A549 (cell line): Measurements from ENCODE around the gene MBNL2. TPM values are rescaled to one million over a fixed set of nuclear protein-coding genes. Genes with fewer than 3 reads are reported as not detected.

Experiments used
- ATAC-seq, 2 experiments: fragments of 200-7000 bp in 1 of 2; fragments of >200 bp in 1 of 2; cut with Nextera tagmentation in 1 of 2; cut with Tn5 transposase in 1 of 2; 3 replicates each; pipeline versions ENCODE4 v1.8.0 to v1.9.1; 2018 to 2020; ENCODE audit warnings: mild to moderate bottlenecking in 1 of 2, moderate library complexity in 1 of 2
- CTCF ChIA-PET: fragments of 300-600 bp; sonication (Branson Sonifier 250); formaldehyde crosslinking; extraction: SDS; loops from one replicate; lab custom pipeline; 2021; ENCODE audit warnings: antibody characterized with exemption, inconsistent platforms; lab: Yijun Ruan, JAX
- POLR2A ChIA-PET: fragments of 350-600 bp; formaldehyde crosslinking; extraction: SDS; loops from one replicate; lab custom pipeline; 2021; ENCODE audit warnings: antibody characterized with exemption, inconsistent platforms; lab: Yijun Ruan, JAX
- DNase-seq, 2 experiments: peaks; one replicate each; pipeline versions ENCODE4 v3.0.0 to v3.0.0-alpha.2; 2011 to 2016; ENCODE audit warnings: low read depth in 1 of 2, low spot score in 1 of 2
- FAIRE-seq: peaks from 2 replicates; lab custom pipeline; 2011; peaks lifted over from hg19 to GRCh38; lab: Jason Lieb, UNC
- H3K27ac ChIP-seq, 2 experiments: fragments of >200 bp; sonication (Bioruptor Twin); formaldehyde crosslinking; 3 replicates each; pipeline ENCODE4 v1.5.1; 2016 to 2017
- H3K4me1 ChIP-seq: fragments of >200 bp; sonication (Bioruptor Twin); formaldehyde crosslinking; 3 replicates; pipeline ENCODE4 v1.6.1; 2016
- H3K4me2 ChIP-seq: fragments of >200 bp; sonication (Bioruptor Twin); formaldehyde crosslinking; 3 replicates; pipeline ENCODE4 v1.6.1; 2016
- H3K4me3 ChIP-seq: fragments of >200 bp; sonication (Bioruptor Twin); formaldehyde crosslinking; 3 replicates; pipeline ENCODE4 v1.5.1; 2016
- H3K9me3 ChIP-seq: fragments of >200 bp; sonication (Bioruptor Twin); formaldehyde crosslinking; 3 replicates; pipeline ENCODE4 v1.6.1; 2016
- EHMT2 ChIP-seq: fragments of 200-600 bp; sonication (generic); IDR thresholded peaks from 2 replicates; pipeline ENCODE4 v1.6.1; 2016; ENCODE audit warnings: antibody characterized with exemption, low read depth, mild to moderate bottlenecking, moderate library complexity
- EP300 ChIP-seq, 2 experiments: fragments of >200 bp; sonication (Bioruptor Twin); formaldehyde crosslinking; IDR thresholded peaks; 2 replicates in 1 of 2; 3 replicates in 1 of 2; pipeline ENCODE4 v1.6.1; 2016 to 2017
- ESRRA ChIP-seq: fragments of 150-350 bp; IDR thresholded peaks from 2 replicates; pipeline ENCODE4 v1.6.1; 2014; ENCODE audit warnings: mild to moderate bottlenecking, low read length, borderline replicate concordance
- FOSB ChIP-seq: fragments of 250-450 bp; sonication (Bioruptor Pico); IDR thresholded peaks from 2 replicates; pipeline ENCODE4 v1.5.0; 2020; ENCODE audit warnings: mild to moderate bottlenecking, moderate library complexity
- FOXS1 ChIP-seq: fragments of 250-450 bp; sonication (Bioruptor Pico); IDR thresholded peaks from 2 replicates; pipeline ENCODE4 v1.5.0; 2020; ENCODE audit warnings: mild to moderate bottlenecking, moderate library complexity
- HMGXB4 ChIP-seq: fragments of 250-450 bp; sonication (Bioruptor Pico); IDR thresholded peaks from 2 replicates; pipeline ENCODE4 v1.5.0; 2021; ENCODE audit warnings: mild to moderate bottlenecking, moderate library complexity, borderline replicate concordance
- HOXB13 ChIP-seq: fragments of 250-450 bp; sonication (Bioruptor Pico); IDR thresholded peaks from 2 replicates; pipeline ENCODE4 v1.5.0; 2020; ENCODE audit warnings: low read depth, mild to moderate bottlenecking, moderate library complexity
- JUNB ChIP-seq: fragments of >200 bp; sonication (Bioruptor Twin); formaldehyde crosslinking; IDR thresholded peaks from 2 replicates; pipeline ENCODE4 v1.6.1; 2016
- KDM5A ChIP-seq: fragments of 200-600 bp; sonication (generic); IDR thresholded peaks from 2 replicates; pipeline ENCODE4 v1.6.1; 2016; ENCODE audit warnings: antibody characterized with exemption, mild to moderate bottlenecking
- MAFK ChIP-seq: fragments of 450-650 bp; IDR thresholded peaks from 2 replicates; pipeline ENCODE4 v1.6.1; 2014; ENCODE audit not compliant: partially characterized antibody
- MAZ ChIP-seq: fragments of 150-350 bp; IDR thresholded peaks from 2 replicates; pipeline ENCODE4 v1.6.1; 2014; ENCODE audit warnings: antibody characterized with exemption, low read depth, low read length, borderline replicate concordance
- POLR2A ChIP-seq: IDR thresholded peaks from 2 replicates; pipeline ENCODE4 v1.6.1; 2012; ENCODE audit warnings: mild to moderate bottlenecking, low read length
- POLR2AphosphoS2 ChIP-seq: conservative IDR thresholded peaks from 2 replicates; pipeline ENCODE4 v1.6.1; 2012; ENCODE audit warnings: low read length, improper control_type of control experiment, inconsistent platforms
- RARB ChIP-seq: fragments of 250-450 bp; sonication (Bioruptor Pico); IDR thresholded peaks from 2 replicates; pipeline ENCODE4 v1.8.0; 2021; ENCODE audit warnings: mild to moderate bottlenecking, moderate library complexity
- TFCP2L1 ChIP-seq: fragments of 250-450 bp; sonication (Bioruptor Pico); IDR thresholded peaks from 2 replicates; pipeline ENCODE4 v1.5.0; 2021; ENCODE audit warnings: mild to moderate bottlenecking
- TP53 ChIP-seq: fragments of 250-450 bp; sonication (Bioruptor Pico); IDR thresholded peaks from 2 replicates; pipeline ENCODE4 v1.5.0; 2021; ENCODE audit warnings: mild to moderate bottlenecking, moderate library complexity
- ZFP36 ChIP-seq: fragments of 450-650 bp; IDR thresholded peaks from 2 replicates; pipeline ENCODE4 v1.6.1; 2014; ENCODE audit warnings: borderline replicate concordance; ENCODE audit not compliant: partially characterized antibody
- ZSCAN20 ChIP-seq: fragments of 250-450 bp; sonication (Bioruptor Pico); IDR thresholded peaks from 2 replicates; pipeline ENCODE4 v1.8.0; 2022; ENCODE audit warnings: mild to moderate bottlenecking, moderate library complexity
- WGBS: methylation state at CpG from one replicate; pipeline ENCODE4 v1.1.6; 2017; ENCODE audit errors: missing lambda C conversion rate; 5-methylcytosine and 5-hydroxymethylcytosine counted together
- polyA plus RNA-seq, 4 experiments: library from polyadenylated mRNA; depleted of rRNA in 3 of 4; stranded (reverse); fragments of >200 nt; fragmentation: RNase III in 1 of 4; extraction: RNeasy Plus Mini Kit Qiagen cat#74134 plus additional on column Dnase treatment in 1 of 4; gene quantifications; 2 replicates in 3 of 4; 3 replicates in 1 of 4; pipeline ENCODE4 v1.2.3, GENCODE V29; 2011 to 2017

Gene MBNL2
- polyA plus RNA-seq, 2 of the 4 experiments (the other 2 are of a cell fraction), result 18.7 to 20.6 TPM

DNA sequence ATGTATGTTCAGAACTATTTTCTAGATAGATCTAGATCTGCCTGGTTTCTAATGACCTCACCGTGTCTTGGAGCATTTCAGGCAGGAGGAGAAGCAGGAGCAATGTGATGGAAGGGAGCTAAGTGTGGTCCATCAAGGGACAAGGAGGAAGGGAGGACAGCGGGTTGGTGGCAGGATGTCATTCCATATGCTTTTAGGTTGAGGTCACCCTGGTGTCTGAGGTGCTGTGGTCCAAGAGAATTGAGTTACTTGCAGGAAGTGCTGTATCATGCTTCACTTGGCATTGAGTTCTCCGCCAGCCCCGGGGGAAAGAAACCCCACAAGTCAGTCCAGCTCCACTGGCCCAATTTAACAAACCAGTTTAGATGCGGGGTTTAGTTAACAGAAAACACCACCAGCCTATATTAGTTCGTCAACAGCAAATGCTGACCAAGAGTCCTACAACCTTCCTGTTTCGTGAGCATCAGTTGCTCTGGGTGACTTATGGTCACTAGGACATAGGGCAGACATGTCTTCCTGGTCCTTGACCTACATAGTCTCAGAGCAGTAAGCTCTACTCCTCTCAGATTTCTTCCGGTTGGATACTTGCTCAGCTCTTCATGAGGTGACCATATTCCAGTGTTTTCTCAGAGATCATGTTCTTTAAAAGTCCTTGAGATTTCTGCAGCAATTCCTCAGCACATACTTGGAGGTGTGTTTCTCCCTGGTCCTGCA is 79.4 kb downstream of the MBNL2 start:
- ChIA-PET POLR2A (no interaction called here), CTCF (interaction anchor here (0.9 to 1.8 kb wide), 2 partner anchors 29 to 192 kb away, joined by 3 to 5 read pairs; no protein-coding TSS in a partner anchor)
- no peak overlapping the region for H3K4me3 ChIP-seq
- TF ChIP-seq HOXB13 (CRISPR knock-in tag), result no peak
- TF ChIP-seq MAZ, result no peak
- no peak for TF ChIP-seq TP53 (CRISPR knock-in tag)
- no peak for TF ChIP-seq JUNB
- no peak for TF ChIP-seq RARB (CRISPR knock-in tag)
- TF ChIP-seq EHMT2, result no peak
- no peak for TF ChIP-seq POLR2A
- TF ChIP-seq KDM5A, result no peak
- no peak for TF ChIP-seq ZSCAN20 (CRISPR knock-in tag)
- TF ChIP-seq TFCP2L1 (CRISPR knock-in tag), result no peak
- no peak for TF ChIP-seq FOSB (CRISPR knock-in tag)
- TF ChIP-seq POLR2AphosphoS2, result no peak
- no peak for TF ChIP-seq ESRRA
- H3K27ac ChIP-seq, result peak overlapping the region in 1 of 2 experiments; percentile 57; a peak in 3 of 6 replicates
- ATAC-seq (no peak), FAIRE-seq (no peak), DNase-seq (no peak)
- 94% methylated on average over 8 of the region's 8 CpGs for WGBS
- H3K4me1 ChIP-seq, result peaks cover 63% of the 10 kb centered on the region
- H3K4me2 ChIP-seq, result no peak overlapping the region
- H3K9me3 ChIP-seq, result no peaks in the 10 kb centered on the region

DNA sequence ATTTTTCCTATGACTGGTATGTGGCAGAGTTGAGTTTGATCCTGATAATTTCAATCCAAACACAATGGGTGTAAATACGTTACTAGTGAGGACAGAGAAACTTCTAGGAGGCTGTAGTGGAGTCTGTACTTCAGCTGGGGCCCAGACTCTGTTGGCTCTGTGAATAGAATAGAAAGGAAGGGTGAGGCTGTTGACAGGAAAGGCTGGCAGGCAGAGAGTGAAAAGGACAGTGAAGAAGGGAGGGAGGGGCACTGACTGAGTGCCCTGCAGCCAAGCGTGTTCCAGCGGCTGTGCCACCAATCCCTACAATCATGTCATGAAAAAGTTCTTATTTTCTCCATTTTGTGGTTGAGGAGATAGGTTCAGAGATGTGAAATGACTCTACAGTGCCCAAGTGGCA is 80.5 kb downstream of the MBNL2 start:
- ChIA-PET POLR2A (no interaction called here), CTCF (interaction anchor here (1.8 kb wide), 1 partner anchor 193 kb away, joined by 5 read pairs; no protein-coding TSS in a partner anchor)
- no peak for TF ChIP-seq FOXS1 (CRISPR knock-in tag)
- Histone ChIP-seq H3K9me3 (no peaks in the 10 kb centered on the region), H3K27ac (peak overlapping the region in 1 of 2 experiments; percentile 55; a peak in 2 of 6 replicates), H3K4me1 (peaks cover 63% of the 10 kb centered on the region), H3K4me3 (no peak overlapping the region), H3K4me2 (no peak overlapping the region)
- no peak for FAIRE-seq
- WGBS, result 96% methylated on average over 3 of the region's 3 CpGs
- no peak for ATAC-seq
- no peak for DNase-seq

DNA sequence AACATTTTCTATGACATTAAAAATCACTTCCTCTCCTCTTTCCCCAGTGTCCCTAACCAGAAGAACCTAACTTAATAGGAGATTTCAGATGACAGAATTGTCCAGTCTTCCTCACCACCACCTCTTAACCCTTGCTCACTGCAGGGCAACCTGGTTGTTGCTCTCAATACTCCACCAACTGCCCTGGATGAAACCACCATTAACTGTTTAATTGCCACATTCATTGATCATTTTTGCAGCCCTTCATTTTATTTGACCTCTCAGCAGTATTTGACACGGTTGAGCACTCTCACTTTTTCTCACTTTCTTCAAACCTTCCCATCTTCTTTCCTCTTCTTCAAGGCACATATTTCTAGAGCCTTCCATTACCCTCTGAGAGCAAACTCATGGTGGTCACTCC is 84.0 kb downstream of the MBNL2 start:
- ATAC-seq (no peak), FAIRE-seq (no peak), DNase-seq (no peak)
- POLR2A ChIA-PET, result no interaction called here
- TF ChIP-seq MAFK, result peak; percentile 5
- no peak for TF ChIP-seq ZFP36
- peak overlapping the region; percentile 82 to 91 for H3K27ac ChIP-seq
- peaks cover 74% of the 10 kb centered on the region for H3K4me1 ChIP-seq
- CTCF ChIA-PET, result no interaction called here
- no peak overlapping the region for H3K4me3 ChIP-seq
- H3K4me2 ChIP-seq, result peak overlapping the region; percentile 80; the same call in 2 of the 3 replicates
- 84% methylated on average over 1 of the region's 1 CpG for WGBS
- no peaks in the 10 kb centered on the region for H3K9me3 ChIP-seq

GRCh38 chr13:97306645-97307044 is 84.5 kb downstream of the MBNL2 start:
- TF ChIP-seq RARB (CRISPR knock-in tag) (no peak), HMGXB4 (CRISPR knock-in tag) (no peak), EP300 (IDR thresholded peaks at IDR 0.05) (no peak), POLR2AphosphoS2 (no peak)
- peak in 1 of 2 experiments; percentile 27 for DNase-seq
- Histone ChIP-seq H3K4me1 (peaks cover 71% of the 10 kb centered on the region), H3K4me3 (no peak overlapping the region), H3K4me2 (peak overlapping the region; percentile 80), H3K27ac (peak overlapping the region; percentile 82 to 91), H3K9me3 (no peaks in the 10 kb centered on the region)
- ChIA-PET POLR2A (no interaction called here), CTCF (no interaction called here)
- no peak for FAIRE-seq
- ATAC-seq, result no peak
